Endometrial microvascular endothelial cells (primary cell): Measurements from ENCODE around the gene LMBR1L. TPM values are rescaled to one million over a fixed set of nuclear protein-coding genes. Genes with fewer than 3 reads are reported as not detected.

Experiments used
- in situ Hi-C: cut with HindIII; loops from 2 replicates; pipeline ENCODE4 v1.10.0; 2017; ENCODE audit warnings: low sequenced_read_pairs, low pct_unique_long_range_greater_than_20kb; ENCODE audit errors: inconsistent ontology term
- total RNA-seq: library from RNA; depleted of rRNA; stranded (reverse); fragments of >200 nt; gene quantifications from one replicate; pipeline ENCODE4 v1.2.3, GENCODE V29; 2015; ENCODE audit errors: inconsistent ontology term

LMBR1L gene
- total RNA-seq, 1 donor from 2014 or later, result 59.4 TPM

- in situ Hi-C loops, result no loop called here
Observed at GRCh38 chr12:49059045-49059298, 51.7 kb downstream of the LMBR1L start.

- in situ Hi-C loops, result no loop called here
Observed at GRCh38 chr12:49058366-49059044, 52.1 kb downstream of the LMBR1L start.

GRCh38 chr12:49057888-49058287, 52.8 kb downstream of the LMBR1L start:
- in situ Hi-C loops, result no loop called here

GRCh38 chr12:49055978-49056754, 54.5 kb downstream of the LMBR1L start:
- in situ Hi-C loops, result no loop called here

- in situ Hi-C loops, result no loop called here
Observed at GRCh38 chr12:49055092-49055491, 55.6 kb downstream of the LMBR1L start.

GRCh38 chr12:49054524-49054923, 56.1 kb downstream of the LMBR1L start:
- in situ Hi-C loops, result no loop called here

- in situ Hi-C loops, result no loop called here
Observed at GRCh38 chr12:49054096-49054495, 56.6 kb downstream of the LMBR1L start.

- in situ Hi-C loops, result no loop called here
Observed at GRCh38 chr12:49052451-49053208, 58.0 kb downstream of the LMBR1L start.

GRCh38 chr12:49051777-49052438, 58.7 kb downstream of the LMBR1L start:
- in situ Hi-C loops, result no loop called here

GRCh38 chr12:49051373-49051764, 59.3 kb downstream of the LMBR1L start:
- in situ Hi-C loops, result no loop called here

- in situ Hi-C loops, result no loop called here
Observed at GRCh38 chr12:49050507-49051372, 59.9 kb downstream of the LMBR1L start.

GRCh38 chr12:49049566-49050224, 61.0 kb downstream of the LMBR1L start:
- in situ Hi-C loops, result no loop called here

- in situ Hi-C loops, result no loop called here
Observed at GRCh38 chr12:49048953-49049352, 61.7 kb downstream of the LMBR1L start.

Other genes starting within 250 kb of the LMBR1L start
- 4.2 TPM for gene RND1, start 245.0 kb downstream of the LMBR1L start, total RNA-seq
- 53.0 TPM for gene FKBP11, start 185.4 kb downstream of the LMBR1L start, total RNA-seq
- gene ARF3, start 153.4 kb downstream of the LMBR1L start, total RNA-seq, result 114 TPM
- not detected for gene WNT10B, start 139.1 kb downstream of the LMBR1L start, total RNA-seq
- gene WNT1, start 132.5 kb downstream of the LMBR1L start, total RNA-seq, result not detected
- 0.93 TPM for gene DDN, start 111.5 kb downstream of the LMBR1L start, total RNA-seq
- gene PRKAG1, start 92.1 kb downstream of the LMBR1L start, total RNA-seq, result 87.2 TPM
- gene KMT2D, start 50.1 kb downstream of the LMBR1L start, total RNA-seq, result 23.4 TPM
- 0.46 TPM for gene RHEBL1, start 40.9 kb downstream of the LMBR1L start, total RNA-seq
- gene DHH, start 16.0 kb downstream of the LMBR1L start, total RNA-seq, result 6.2 TPM
- gene TUBA1B, start 20.5 kb upstream of the LMBR1L start, total RNA-seq, result 4,601 TPM
- 848 TPM for gene TUBA1A, start 78.2 kb upstream of the LMBR1L start, total RNA-seq
- 2,045 TPM for gene TUBA1C, start 154.2 kb upstream of the LMBR1L start, total RNA-seq
- not detected for gene PRPH, start 184.3 kb upstream of the LMBR1L start, total RNA-seq
- gene TROAP, start 212.4 kb upstream of the LMBR1L start, total RNA-seq, result 32.7 TPM
- gene C1QL4, start 226.3 kb upstream of the LMBR1L start, total RNA-seq, result not detected
- 1.1 TPM for gene DNAJC22, start 236.0 kb upstream of the LMBR1L start, total RNA-seq